BE2C (cell line): Measurements from ENCODE around the gene RTKN2.
"Not testable (repeated sequence)": the region's sequence is repeated elsewhere in the genome, so short reads cannot be mapped to it uniquely, and the experiment has no call there.

Experiments
- DNase-seq: peaks from one replicate; pipeline ENCODE4 v3.0.0-alpha.2; 2020
- H3K27me3 ChIP-seq: fragments of 250-450 bp; sonication (Bioruptor Pico); 2 replicates; pipeline ENCODE4 v1.5.1; 2020; ENCODE audit warnings: mild to moderate bottlenecking
- H3K36me3 ChIP-seq: fragments of 250-450 bp; sonication (Bioruptor Pico); 2 replicates; pipeline ENCODE4 v1.5.1; 2020; ENCODE audit warnings: mild to moderate bottlenecking
- H3K4me1 ChIP-seq: fragments of 250-450 bp; sonication (Bioruptor Pico); 2 replicates; pipeline ENCODE4 v1.5.1; 2020
- H3K4me3 ChIP-seq: 2 replicates; pipeline ENCODE4 v1.5.1; 2011; ENCODE audit warnings: low read depth, low read length
- H3K9me3 ChIP-seq: fragments of 250-450 bp; sonication (Bioruptor Pico); 2 replicates; pipeline ENCODE4 v1.5.1; 2020
- CTCF ChIP-seq: IDR thresholded peaks from 2 replicates; pipeline ENCODE4 v1.5.1; 2012; ENCODE audit warnings: mild to moderate bottlenecking, low read depth, low read length

The RTKN2 gene

GRCh38 chr10:62306663-62307062 lies 38.0 kb upstream of the RTKN2 start:
- TF ChIP-seq CTCF = no peak
- Histone ChIP-seq H3K36me3 (no peaks in the 10 kb centered on the region), H3K9me3 (no peaks in the 10 kb centered on the region), H3K4me1 (no peaks in the 10 kb centered on the region), H3K27me3 (no peaks in the 10 kb centered on the region; the same call in 1 of the 2 replicates), H3K4me3 (no peak overlapping the region)
- no peak for DNase-seq

- Histone ChIP-seq H3K27me3 (no peaks in the 10 kb centered on the region; the same call in 1 of the 2 replicates), H3K4me1 (no peaks in the 10 kb centered on the region), H3K36me3 (no peaks in the 10 kb centered on the region), H3K9me3 (no peaks in the 10 kb centered on the region), H3K4me3 (no peak overlapping the region)
- no peak for DNase-seq
- no peak for TF ChIP-seq CTCF
These were observed 37.2 kb upstream of the RTKN2 start for GRCh38 chr10:62305813-62306212.

- H3K4me3 ChIP-seq = no peak overlapping the region
- no peaks in the 10 kb centered on the region for H3K9me3 ChIP-seq
- H3K27me3 ChIP-seq = no peaks in the 10 kb centered on the region; the same call in 1 of the 2 replicates
- H3K36me3 ChIP-seq = no peaks in the 10 kb centered on the region
- DNase-seq = no peak
- no peak for TF ChIP-seq CTCF
- no peaks in the 10 kb centered on the region for H3K4me1 ChIP-seq
These were observed 35.3 kb upstream of the RTKN2 start for GRCh38 chr10:62303922-62304321.

GRCh38 chr10:62302760-62303159 lies 34.1 kb upstream of the RTKN2 start:
- no peak for TF ChIP-seq CTCF

GRCh38 chr10:62297857-62298256 lies 29.2 kb upstream of the RTKN2 start:
- Histone ChIP-seq H3K9me3 (no peaks in the 10 kb centered on the region), H3K4me3 (no peak overlapping the region), H3K36me3 (no peaks in the 10 kb centered on the region), H3K27me3 (peaks cover 7% of the 10 kb centered on the region; the same call in 1 of the 2 replicates), H3K4me1 (no peaks in the 10 kb centered on the region)
- no peak for TF ChIP-seq CTCF
- no peak for DNase-seq

More at GRCh38 chr10:62302760-62303159, 34.1 kb upstream of the RTKN2 start:
- H3K36me3 ChIP-seq = no peaks in the 10 kb centered on the region
- no peaks in the 10 kb centered on the region; the same call in 1 of the 2 replicates for H3K27me3 ChIP-seq
- no peaks in the 10 kb centered on the region for H3K4me1 ChIP-seq
- H3K9me3 ChIP-seq = no peaks in the 10 kb centered on the region
- DNase-seq = no peak
- no peak overlapping the region for H3K4me3 ChIP-seq

- Histone ChIP-seq H3K9me3 (no peaks in the 10 kb centered on the region), H3K4me3 (no peak overlapping the region), H3K27me3 (peaks cover 9% of the 10 kb centered on the region; the same call in 1 of the 2 replicates), H3K4me1 (no peaks in the 10 kb centered on the region), H3K36me3 (no peaks in the 10 kb centered on the region)
- DNase-seq = no peak
- no peak for TF ChIP-seq CTCF
These were observed 15.6 kb upstream of the RTKN2 start for GRCh38 chr10:62284221-62284620.

GRCh38 chr10:62281348-62281747 lies 12.7 kb upstream of the RTKN2 start:
- H3K36me3 ChIP-seq, H3K9me3 ChIP-seq, H3K4me1 ChIP-seq, H3K27me3 ChIP-seq, DNase-seq, H3K4me3 ChIP-seq: not testable (repeated sequence)

GRCh38 chr10:62280392-62280791 lies 11.7 kb upstream of the RTKN2 start:
- H3K9me3 ChIP-seq, H3K36me3 ChIP-seq, DNase-seq, H3K4me1 ChIP-seq, H3K27me3 ChIP-seq, H3K4me3 ChIP-seq: not testable (repeated sequence)
